GM12875 (cell line): ENCODE measurements around the gene P2RY14.

Source experiments
- H3K4me3 ChIP-seq: one replicate; pipeline ENCODE4 v1.5.1; 2011; ENCODE audit warnings: low read depth, low read length, control low read depth
- CTCF ChIP-seq: IDR thresholded peaks from 2 replicates; pipeline ENCODE4 v1.5.1; 2011; ENCODE audit warnings: low read depth, mild to moderate bottlenecking, control low read depth, inconsistent platforms, low read length, moderate library complexity, borderline replicate concordance; ENCODE audit not compliant: insufficient read depth

Gene P2RY14

GRCh38 chr3:151227807-151228665 lies 50.3 kb downstream of the P2RY14 start:
- no peak overlapping the region for H3K4me3 ChIP-seq
- peak; percentile 72 for TF ChIP-seq CTCF

- no peak for TF ChIP-seq CTCF
- H3K4me3 ChIP-seq = no peak overlapping the region
These were observed 51.0 kb downstream of the P2RY14 start for GRCh38 chr3:151227266-151227806.

- no peak overlapping the region for H3K4me3 ChIP-seq
- TF ChIP-seq CTCF = no peak
These were observed 51.5 kb downstream of the P2RY14 start for GRCh38 chr3:151226825-151227224.

DNA sequence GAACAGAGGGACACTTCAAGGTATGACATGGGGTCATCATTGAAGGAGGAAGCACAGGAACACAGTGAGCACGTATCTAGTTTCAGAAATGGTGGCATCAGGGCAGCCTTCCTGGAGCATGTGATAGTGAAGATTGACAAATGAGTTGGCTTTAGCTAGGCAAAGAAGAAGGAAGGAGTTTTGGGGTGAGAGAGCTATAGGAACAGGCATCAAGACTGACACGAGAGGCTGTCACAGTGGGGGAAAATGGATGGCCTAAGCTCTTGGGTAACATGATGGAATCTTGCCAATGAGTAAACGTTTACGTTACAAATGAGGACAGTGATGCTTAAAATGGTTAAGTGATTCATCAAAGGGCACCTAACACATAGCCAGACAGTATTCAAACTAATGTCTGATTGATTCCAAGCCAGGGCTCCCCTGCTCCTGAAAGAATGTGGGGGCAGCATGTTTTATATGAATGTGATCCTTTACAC lies 52.2 kb downstream of the P2RY14 start:
- no peak for TF ChIP-seq CTCF
- H3K4me3 ChIP-seq = no peak overlapping the region

- no peak overlapping the region for H3K4me3 ChIP-seq
- TF ChIP-seq CTCF = no peak
These were observed 53.0 kb downstream of the P2RY14 start for GRCh38 chr3:151225040-151225975.

DNA sequence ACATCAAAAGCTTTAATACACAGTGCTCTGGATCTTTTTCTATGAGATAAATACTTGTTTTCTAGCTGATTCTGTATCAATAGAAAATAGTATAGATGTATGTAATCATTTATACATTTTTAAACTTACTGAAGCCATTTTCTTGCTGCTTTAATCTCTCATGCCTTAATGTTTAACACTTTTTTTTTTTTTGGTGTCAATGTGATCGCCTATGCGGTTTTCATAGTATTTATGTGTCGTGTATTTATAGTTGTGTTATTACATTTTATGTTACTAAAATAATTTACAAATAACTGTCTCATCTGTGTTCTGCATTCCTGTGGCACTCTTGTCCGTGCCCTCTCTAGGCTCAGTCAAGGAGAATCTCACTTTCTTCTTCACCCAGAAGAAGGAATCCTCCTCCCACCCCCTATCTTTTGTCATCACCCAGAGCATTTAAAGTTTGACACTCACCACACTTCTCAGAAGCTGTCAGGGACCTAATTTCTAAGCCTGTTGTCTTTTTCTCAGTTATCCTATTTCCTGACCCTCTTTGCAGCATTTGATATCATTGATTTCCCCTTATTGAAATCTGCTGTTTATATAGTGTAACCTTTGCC lies 54.0 kb downstream of the P2RY14 start:
- no peak overlapping the region for H3K4me3 ChIP-seq
- no peak for TF ChIP-seq CTCF
